ENCODE measurements around the gene ATAD3A.
"Not testable (repeated sequence)": the region's sequence is repeated elsewhere in the genome, so short reads cannot be mapped to it uniquely, and the experiment has no call there.

The ATAD3A gene

DNA sequence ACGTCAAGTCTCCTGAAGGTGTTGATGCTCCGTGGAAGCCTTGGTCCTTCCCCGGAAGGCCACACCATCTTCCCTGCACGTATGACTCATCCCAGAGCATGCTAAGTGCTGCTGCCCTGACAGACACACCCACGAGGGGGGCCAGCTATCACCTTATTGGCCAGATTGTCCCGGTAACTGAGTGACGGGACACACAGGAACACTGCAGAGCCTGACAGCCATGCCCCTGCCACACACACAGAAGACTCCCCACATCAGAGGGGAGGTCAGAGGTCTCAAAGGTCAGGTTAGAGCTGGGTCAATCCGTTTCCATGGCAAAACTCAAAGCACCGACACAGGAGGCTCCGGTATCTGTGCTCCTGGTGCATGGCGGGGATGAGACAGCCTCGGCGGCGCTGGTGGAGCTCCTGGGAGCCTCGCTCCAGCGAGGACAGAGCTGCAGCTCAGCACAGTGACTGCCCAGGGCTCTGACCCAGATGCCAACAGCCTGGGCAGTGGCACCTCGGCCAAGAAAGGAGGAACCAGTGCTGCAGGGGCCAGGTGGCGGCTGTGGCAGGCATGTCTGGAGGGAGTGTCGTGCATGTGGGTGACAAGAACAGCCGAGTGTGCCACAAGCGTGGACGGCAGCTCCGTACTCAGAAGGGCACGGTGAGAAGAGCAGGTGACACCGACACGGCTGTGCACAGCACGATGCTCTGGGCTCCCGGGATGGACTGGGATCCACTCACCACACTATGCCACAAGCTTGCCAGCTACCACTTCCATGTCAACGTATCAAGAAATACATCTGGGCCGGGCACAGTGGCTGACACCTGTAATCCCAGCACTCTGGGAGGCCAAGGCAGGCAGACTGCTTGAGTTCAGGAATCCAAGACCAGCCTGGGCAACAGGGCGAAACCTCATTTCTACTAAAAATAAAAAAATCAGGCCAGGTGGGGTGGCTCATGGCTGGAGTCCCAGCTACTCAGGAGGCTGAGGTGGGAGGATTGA lies 43.3 kb downstream of the ATAD3A start:
- no peak overlapping the region for H3K4me3 ChIP-seq (ENCODE audit: control insufficient read depth, low read depth, low read length)
- TF ChIP-seq CTCF (IDR thresholded peaks at IDR 0.05; ENCODE audit: control insufficient read depth, insufficient read depth, low read depth, low read length, missing control alignments): no peak
- DNase-seq (ENCODE audit: low read depth): no peak

DNA sequence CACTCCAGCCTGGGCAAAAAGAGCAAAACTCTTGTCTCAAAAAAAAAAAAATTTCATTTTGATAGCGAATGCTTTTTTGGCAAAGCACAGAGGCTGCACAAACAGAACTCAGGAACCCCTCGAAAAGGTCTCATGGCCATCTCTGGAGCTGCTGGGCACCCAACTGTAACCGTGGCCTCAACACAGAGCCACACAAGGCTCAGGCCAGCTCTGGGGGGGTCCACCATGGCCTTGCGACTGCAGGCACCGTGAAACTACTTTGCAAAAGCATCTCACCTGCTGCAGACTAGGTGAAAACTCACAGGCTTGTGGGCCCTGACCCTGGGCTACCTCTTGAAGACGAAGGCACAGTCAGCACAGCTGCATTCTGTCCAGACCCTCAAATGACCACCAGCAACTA lies 44.5 kb downstream of the ATAD3A start:
- no peak for TF ChIP-seq CTCF (IDR thresholded peaks at IDR 0.05; ENCODE audit: control insufficient read depth, insufficient read depth, low read depth, low read length, missing control alignments)
- no peak for DNase-seq (ENCODE audit: low read depth)
- no peak overlapping the region for H3K4me3 ChIP-seq (ENCODE audit: control insufficient read depth, low read depth, low read length)

DNA sequence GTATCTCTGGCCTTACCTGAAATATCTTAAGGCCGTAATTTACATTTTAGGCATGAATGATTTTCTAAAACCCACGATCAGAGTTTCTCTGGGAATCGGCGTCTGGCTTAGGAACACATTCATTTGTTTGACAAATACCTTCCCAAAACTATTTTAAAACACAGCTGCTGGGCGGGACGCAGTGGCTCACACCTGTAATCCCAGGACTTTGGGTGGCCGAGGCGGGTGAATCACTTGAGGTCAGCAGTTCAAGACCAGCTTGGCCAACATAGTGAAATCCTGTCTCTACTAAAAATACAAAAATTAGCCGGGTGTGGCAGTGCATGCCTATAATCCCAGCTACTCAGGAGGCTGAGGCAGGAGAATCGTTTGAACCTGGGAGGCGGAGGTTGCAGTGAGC lies 45.0 kb downstream of the ATAD3A start:
- H3K4me3 ChIP-seq (ENCODE audit: control insufficient read depth, low read depth, low read length); DNase-seq (ENCODE audit: low read depth): not testable (repeated sequence)

GRCh38 chr1:1557688-1558087 lies 45.7 kb downstream of the ATAD3A start:
- DNase-seq (ENCODE audit: low read depth); H3K4me3 ChIP-seq (ENCODE audit: control insufficient read depth, low read depth, low read length): not testable (repeated sequence)

- TF ChIP-seq CTCF (IDR thresholded peaks at IDR 0.05; ENCODE audit: control insufficient read depth, insufficient read depth, low read depth, low read length, missing control alignments): no peak
- DNase-seq (ENCODE audit: low read depth): no peak
- H3K4me3 ChIP-seq (ENCODE audit: control insufficient read depth, low read depth, low read length): no peak overlapping the region
Observed at GRCh38 chr1:1558591-1558990, 46.6 kb downstream of the ATAD3A start.

DNA sequence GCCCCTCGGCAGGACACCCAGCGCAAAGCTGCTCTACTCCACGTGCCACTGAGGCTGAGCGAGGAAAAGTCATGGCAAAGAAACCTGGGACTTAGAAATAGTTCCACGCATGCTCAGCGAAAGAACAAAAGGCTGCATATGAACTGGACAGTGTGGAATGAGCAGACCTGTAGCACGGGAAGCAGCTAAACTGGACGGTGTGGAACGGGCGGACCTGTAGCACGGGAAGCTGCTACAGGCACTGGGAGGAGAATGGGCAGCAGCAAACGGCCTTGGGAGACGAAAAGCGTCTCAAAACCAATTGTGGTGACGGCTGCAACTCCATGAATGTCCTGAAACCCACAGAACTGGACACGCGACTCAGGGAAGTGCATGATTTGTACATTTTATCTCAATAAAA lies 47.1 kb downstream of the ATAD3A start:
- TF ChIP-seq CTCF (IDR thresholded peaks at IDR 0.05; ENCODE audit: control insufficient read depth, insufficient read depth, low read depth, low read length, missing control alignments): no peak
- no peak overlapping the region for H3K4me3 ChIP-seq (ENCODE audit: control insufficient read depth, low read depth, low read length)
- no peak for DNase-seq (ENCODE audit: low read depth)

- no peak for TF ChIP-seq CTCF (IDR thresholded peaks at IDR 0.05; ENCODE audit: control insufficient read depth, insufficient read depth, low read depth, low read length, missing control alignments)
- DNase-seq (ENCODE audit: low read depth): no peak
- no peak overlapping the region for H3K4me3 ChIP-seq (ENCODE audit: control insufficient read depth, low read depth, low read length)
Observed at GRCh38 chr1:1560178-1560577, 48.2 kb downstream of the ATAD3A start.
